SU-DHL-6 (cell line): Measurements from ENCODE around the gene ENAM.

ENCODE experiments used
- EZH2phosphoT487 ChIP-seq: fragments of 200-600 bp; sonication (generic), shearing (Covaris generic); conservative IDR thresholded peaks from 2 replicates; pipeline ENCODE4 v1.6.1; 2018; ENCODE audit warnings: mild to moderate bottlenecking, antibody characterized with exemption, low read length, moderate library complexity, mixed read lengths
- TF ChIP-seq, protein P1 (sequence below): fragments of 200-600 bp; sonication (generic); IDR thresholded peaks from one replicate; pipeline ENCODE4 v1.5.1; 2017; ENCODE audit warnings: antibody characterized with exemption, mild to moderate bottlenecking, low read length, moderate library complexity; ENCODE audit not compliant: insufficient read depth, poor library complexity, severe bottlenecking

DNA sequence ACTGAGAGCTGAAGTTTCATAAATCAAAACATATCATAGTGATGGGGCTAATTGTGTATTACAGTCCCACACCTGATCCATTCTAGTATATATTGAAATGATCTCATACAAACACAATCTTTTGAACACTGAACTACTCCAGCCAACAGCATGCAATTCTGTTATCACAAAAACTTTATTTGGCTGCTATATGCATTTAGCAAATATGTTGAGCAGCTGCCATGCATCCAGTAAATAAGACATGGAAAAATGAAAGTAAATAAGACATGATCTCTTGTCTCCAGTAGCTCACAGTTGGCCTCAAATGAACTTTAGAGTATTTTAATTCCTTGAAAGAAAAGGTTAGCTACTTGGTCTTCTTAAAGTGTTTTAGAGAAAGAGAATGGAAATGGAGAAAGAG lies 34.3 kb upstream of the ENAM start:
- TF ChIP-seq, protein P1, sequence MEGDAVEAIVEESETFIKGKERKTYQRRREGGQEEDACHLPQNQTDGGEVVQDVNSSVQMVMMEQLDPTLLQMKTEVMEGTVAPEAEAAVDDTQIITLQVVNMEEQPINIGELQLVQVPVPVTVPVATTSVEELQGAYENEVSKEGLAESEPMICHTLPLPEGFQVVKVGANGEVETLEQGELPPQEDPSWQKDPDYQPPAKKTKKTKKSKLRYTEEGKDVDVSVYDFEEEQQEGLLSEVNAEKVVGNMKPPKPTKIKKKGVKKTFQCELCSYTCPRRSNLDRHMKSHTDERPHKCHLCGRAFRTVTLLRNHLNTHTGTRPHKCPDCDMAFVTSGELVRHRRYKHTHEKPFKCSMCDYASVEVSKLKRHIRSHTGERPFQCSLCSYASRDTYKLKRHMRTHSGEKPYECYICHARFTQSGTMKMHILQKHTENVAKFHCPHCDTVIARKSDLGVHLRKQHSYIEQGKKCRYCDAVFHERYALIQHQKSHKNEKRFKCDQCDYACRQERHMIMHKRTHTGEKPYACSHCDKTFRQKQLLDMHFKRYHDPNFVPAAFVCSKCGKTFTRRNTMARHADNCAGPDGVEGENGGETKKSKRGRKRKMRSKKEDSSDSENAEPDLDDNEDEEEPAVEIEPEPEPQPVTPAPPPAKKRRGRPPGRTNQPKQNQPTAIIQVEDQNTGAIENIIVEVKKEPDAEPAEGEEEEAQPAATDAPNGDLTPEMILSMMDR, result no peak
- TF ChIP-seq EZH2phosphoT487, result no peak
